NCI-H1930 (cell line): Measurements from ENCODE around the gene SARS2.
"Not testable (repeated sequence)": the region's sequence is repeated elsewhere in the genome, so short reads cannot be mapped to it uniquely, and the experiment has no call there.

ENCODE experiments used
- DNase-seq, 2 experiments: peaks; one replicate each; lab custom pipeline; 2025; lab: John Stamatoyannopoulos, UW

SARS2 gene

DNA sequence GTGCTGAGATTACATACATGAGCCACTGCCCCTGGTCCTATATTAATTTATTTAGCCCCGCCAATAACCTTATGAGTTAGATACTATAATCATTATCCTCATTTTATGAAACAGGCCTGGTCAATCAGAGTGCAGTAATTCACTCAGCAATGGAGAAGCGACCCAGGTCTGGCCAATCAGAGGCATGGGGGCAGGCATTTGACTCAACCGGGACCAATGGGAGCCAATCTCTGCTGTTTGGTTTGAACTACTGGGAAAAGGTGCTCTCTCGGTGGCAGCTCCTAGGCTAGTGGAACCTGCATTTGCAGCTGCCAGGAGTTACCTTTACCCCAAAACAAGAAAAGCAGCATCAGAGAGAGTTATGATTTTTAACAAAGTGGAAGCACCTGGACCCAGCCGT lies 37.7 kb downstream of the SARS2 start:
- no peak for DNase-seq

DNA sequence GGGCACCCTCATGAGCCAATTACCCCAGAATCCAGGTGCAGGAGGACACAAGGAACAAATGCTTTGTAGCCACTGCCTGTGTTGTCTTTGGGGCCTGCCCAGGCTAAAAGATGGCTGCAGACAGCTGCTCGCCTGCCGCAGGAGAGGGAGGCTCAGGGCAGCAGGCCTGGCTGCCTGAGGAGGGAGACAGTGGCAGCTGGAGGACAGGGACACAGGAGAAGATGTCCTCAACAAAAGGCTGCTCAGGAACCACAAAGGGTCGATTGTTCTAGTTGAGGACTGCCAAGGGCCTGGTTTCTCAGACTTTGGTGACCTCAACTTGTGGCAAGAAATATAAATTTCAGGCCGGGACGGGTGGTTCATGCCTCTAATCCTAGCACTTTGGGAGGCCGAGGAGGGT lies 38.8 kb downstream of the SARS2 start:
- no peak for DNase-seq

DNA sequence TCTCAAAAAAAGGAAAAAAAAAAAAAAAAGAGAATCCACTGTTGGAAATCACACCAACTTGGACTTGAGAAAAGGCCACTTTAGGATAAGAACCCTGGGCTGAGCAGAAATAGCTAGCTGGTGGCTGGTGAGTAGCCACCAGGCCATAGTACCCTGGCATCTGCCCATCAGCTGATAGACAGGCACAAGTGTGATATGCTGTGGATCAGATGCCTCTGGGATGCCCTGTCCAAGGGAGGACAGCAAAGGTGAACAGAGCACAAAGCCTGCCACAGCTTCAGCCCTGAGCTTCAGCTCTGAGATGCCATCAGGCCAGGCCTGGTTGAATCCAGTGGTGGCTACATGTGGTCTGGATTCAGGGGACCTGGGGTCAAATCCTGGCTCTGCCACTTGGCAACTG lies 39.9 kb downstream of the SARS2 start:
- no peak for DNase-seq

DNA sequence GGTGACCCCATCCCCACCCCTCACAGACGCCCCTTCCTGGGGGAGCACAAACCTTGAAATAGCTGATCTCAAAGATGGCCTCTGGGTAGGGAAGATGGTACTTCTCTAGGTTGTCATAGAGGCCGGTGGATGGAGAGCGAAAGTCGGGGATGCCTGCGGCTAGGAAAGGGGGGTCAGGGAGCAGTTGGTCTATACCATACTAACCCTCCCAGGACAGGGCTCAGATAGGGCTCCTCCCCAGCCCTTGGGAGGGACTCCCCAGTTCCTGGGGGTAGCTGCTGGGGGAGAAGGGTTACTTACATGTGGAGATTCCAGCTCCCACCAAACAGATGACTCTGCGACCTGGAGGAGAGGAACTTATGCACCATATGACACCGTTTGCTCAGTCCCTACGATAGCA lies 40.8 kb downstream of the SARS2 start:
- DNase-seq = no peak

DNA sequence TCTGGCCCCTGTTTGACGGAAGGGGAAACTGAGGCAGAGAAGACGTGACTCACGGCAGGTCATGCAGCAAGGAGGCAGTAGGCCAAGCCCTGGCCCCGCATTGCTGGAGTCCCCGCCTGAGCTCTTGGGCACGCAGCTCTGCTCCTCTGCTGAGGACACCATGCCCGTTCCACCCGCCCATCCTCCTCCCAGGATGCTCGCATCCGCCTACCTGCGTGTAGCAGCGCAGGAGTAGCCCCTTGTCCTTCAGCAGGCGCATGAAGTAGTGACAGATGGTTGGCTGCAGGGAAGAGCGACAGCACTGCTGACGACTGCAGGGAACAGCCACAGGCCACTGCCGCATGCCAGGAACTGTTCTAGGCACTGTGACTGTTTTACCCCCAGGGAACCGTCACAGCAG lies 41.7 kb downstream of the SARS2 start:
- DNase-seq = no peak

DNA sequence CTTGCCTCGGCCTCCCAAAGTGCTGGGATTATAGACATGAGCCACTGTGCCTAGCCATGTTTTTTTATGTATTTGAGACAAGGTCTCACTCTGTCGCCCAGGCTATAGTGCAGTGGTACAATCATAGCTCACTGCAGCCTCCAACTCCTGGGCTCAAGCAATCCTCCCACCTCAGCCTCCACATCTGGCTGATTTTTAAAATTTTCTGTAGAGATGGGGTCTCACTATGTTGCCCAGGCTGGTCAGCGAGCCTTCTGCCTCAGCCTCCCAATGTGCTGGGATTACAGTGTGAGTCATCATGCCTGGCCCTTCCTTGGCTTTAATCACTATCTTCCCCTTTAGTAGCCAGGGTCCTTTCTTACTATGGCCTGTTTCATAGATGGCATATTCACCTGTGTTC lies 45.9 kb downstream of the SARS2 start:
- not testable (repeated sequence) for DNase-seq

DNA sequence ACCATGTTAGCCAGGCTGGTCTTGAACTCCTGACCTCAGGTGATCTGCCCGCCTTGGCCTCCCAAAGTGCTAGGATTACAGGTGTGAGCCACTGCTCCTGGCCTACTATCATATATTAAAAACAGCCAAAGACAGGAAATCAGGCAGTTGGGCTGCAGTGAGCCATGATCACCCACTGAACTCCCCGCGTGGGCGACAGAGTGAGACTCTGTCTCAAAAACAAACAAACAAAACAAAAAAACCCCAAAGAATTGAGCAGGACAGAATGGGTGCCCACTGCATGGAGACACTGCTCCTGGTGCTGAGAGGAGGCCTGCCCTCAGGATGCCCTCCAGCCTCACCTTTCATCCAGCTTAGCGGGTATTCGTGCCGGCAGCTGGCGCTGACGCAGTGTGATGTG lies 47.3 kb downstream of the SARS2 start:
- DNase-seq = no peak

DNA sequence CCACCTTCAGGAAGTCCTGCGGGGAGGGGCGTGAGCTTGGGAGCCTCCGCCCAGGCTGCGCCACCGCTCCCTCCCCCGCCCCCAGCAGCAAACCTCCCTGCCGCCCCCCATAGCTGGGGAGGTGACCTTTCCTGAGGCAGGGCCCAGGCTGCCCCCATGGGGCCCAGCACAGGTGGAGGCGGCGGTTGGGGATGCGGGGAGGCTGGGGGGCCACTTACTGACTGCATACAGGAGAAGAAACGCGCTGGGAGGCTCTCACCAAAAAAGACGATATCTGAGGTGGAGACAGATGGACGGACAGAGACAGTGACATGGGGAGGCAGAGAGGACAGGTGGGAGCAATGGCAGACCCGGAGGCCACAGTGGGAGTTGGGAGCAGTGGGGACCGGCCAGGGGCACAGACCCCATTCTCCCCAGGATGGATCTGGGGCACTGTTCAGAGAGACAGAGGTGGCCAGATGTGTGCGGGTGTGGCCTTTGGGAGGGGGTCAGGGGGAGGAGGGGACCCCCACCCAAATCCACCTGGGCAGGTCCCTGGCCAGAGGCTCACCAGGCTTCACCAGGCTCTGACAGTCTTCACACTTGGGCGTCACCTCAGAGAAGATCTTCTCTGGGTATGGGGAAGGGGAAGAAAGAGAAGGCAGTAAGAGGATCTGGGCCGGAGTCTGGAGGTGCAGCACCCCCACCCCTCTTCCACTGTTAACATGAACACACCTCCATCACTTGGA lies 49.5 kb downstream of the SARS2 start:
- DNase-seq = no peak

DNA sequence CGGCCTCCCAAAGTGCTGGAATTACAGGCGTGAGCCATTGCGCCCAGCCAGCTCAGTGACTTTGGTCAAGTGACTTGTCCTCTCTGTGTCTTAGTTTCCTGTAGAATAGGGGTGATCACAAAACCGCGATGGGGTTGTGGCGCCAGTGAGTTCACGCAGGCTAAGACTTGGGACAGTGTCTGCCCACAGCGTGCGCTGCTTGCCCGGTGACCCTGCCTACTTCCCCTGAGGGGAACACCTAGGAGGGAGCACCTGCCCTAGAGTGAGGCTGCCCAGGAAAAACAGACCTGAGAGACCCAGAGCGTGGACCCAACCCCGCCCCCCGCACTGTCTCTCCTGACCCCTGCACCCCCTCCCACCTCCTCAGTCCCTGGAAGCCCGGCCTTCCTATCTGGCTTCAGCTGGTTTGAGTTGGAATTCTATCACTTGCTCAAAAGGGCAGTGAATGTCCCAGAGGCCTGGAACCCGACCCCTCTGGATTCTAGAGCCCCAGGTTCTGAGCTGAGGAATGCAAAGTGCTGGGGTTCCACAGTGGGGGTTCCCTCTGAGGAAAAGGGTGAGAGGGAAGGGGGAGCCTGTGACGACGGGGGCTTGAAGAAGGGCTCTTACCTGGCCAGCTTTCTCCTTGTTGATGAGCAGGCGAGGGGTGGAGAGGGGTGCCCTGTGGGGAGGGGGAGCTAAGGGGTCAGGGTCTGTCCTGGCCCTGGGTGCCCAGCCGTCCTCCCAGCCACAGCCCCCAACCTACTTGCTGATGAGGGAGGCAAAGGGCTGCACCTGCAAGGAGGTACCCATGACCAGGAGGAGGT lies 50.3 kb downstream of the SARS2 start:
- DNase-seq = no peak

DNA sequence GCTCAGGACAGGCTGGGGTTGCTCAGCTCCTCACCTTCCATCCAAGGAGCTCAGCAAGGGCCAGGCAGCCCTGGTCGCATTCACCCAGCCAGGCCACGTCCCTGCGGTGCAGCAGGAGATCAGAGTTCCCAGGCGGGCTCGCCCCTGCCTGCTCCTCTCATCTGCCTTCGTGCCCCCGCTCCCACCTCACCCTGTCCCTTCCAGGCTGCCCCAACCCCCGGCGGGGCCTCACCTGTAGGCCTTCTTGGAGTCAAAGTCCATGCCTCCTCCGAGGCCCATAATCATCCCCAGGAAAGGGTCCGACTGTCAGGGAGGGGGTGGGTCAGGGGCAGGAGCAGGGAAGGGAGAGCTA lies 51.2 kb downstream of the SARS2 start:
- no peak for DNase-seq

DNA sequence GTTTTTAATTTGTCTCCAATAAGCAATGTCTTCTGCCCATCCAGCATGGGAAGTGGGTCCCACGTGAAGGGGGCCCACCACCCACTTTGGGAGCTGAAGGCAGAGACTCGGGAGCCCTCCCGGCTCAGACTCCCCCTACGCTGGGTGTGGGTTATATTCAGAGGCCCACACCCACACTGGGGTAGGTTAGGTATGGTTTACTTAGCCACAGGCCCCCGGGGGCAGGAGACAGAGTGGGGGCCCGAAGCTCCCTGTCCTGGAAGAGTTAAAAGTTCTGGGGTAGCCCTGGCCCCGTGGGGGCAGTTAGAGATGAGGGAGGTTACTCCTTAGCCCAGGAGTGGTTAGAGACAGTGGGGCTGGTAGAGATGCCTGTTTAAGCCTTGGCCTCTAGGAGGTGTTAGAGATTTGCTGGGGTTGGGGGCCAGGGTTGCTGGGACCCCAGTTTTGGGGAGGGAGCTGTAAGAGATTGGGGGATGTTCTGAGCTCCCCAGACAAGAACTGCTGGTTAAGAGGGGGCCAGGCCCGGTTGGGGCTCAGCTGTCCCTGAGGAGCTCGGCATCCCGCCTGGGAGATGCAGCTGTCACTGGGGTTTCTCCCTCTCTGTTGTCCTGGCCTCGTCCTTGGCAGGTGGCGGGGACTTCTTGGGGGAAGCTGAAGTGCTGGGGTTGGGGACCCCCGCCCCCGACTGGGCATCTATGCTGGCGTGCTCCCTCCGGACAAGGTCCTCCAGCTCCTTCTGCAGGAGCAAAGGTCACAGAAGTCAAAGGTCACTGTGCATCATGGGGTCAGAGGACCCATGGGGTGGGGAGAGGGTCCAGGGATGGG lies 51.8 kb downstream of the SARS2 start:
- no peak for DNase-seq

DNA sequence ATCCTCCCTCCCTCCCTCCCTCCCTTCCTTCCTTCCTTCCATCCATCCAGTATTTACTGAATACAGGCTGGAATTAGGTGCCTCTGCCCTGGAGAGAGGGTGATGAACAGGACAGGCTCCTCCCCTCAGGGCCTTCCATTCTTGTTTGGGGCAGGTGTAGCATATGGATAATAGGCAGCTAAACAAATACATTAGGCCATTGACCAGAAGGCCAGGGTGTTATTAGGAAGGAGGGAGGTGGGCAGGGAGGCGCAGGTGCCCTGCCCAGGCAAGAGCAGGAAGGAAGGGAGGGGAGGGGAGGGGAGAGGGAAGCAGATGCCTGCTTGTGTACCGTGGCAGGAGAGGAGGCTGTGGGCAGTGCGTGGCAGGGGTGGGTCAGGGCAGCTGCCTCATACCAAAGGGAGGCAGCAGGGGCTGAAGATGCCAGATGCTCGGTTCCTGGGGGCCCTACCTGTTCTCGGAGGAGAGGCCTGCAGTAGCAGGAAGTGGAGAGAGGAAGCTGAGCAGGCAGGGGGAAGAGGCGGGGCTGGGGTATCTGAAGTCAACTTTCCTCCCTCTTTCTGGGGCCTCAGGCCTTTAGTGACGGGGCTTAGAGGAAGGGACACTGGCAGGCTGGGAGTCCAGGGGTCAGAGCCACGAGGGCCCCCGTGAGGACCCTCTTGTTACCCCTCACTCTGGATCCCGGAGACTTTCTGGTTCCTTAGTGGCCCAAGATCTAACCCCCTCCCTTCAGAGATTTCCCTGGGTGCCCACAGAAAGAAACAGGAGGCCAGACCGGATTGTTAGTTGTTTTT lies 52.6 kb downstream of the SARS2 start, which contains the start of gene RINL:
TSS of gene RINL (minus strand) at position 495 of the 794 bp plus-strand sequence. CDS start 1,533 bp downstream, outside the sequence.
- DNase-seq = peak in 1 of 2 experiments; percentile 80

DNA sequence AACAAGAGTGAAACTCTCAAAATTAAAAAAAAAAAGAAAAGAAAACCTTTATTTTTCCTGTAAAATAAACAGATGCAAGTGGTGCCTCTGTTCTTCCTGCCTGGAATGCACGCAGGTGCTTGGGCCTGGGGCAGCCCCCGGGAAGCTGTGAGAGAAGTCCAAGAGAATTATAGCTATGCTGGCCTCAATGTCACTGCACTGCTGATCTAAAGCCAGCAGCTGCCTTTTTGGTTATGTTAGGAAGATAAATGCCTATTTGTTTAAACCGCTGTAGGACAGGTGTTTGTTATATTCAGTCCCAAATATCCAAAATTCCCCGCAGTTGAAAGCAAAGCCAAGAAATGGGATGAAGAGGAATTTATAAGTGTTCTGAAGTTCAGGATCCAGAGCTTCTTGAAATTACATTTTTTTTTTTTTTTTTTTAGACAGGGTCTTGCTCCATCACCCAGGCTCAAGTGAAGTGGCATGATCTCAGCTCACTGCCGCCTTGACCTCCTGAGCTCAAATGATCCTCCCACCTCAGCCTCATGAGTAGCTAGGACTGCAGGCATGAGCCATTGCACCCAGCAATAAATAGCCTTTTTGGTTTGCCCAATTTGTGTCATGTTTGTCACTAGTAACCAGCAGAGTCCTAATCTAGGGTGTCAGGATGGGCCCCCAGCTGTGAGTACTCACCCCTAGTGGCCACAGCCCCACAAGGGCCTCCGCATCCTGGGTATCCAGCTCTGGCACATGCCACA lies 54.7 kb downstream of the SARS2 start:
- no peak for DNase-seq

DNA sequence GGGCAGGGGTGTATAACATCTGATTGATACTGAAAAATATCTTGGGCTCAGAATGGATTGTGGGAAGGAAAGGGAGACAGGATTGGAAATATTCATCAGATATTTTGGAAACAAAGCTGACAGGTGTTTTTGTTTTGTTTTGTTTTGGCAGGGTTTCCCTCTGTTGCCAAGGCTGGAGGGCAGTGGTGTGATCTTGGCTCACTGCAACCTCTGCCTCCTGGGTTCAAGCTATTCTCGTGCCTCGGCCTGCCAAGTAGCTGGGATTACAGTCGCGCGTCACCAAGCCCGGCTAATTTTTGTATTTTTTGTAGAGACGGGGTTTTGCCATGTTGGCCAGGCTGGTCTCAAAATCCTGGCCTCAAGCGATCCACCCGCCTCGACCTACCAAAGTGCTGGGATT lies 57.2 kb downstream of the SARS2 start:
- not testable (repeated sequence) for DNase-seq

DNA sequence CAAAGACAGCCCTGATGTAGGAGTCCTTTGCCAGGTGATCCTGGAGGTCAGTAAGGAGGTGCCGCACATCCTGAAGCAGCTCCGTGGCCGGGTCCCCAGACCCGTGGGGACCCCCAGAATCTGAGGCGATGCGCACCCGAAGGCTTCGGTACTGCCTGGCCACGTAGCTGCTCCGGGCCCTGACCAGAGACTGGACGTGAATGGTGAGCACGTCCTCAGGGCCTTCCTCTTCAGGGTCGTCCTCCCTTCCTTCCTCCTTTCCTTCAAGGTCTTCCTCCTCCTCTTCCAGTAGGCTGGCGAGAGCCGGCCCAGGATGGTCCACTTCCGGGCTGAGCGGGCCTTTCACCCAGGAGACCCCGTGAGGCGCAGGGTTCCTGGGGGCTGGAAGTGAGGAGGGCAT lies 60.0 kb downstream of the SARS2 start:
- DNase-seq = no peak

DNA sequence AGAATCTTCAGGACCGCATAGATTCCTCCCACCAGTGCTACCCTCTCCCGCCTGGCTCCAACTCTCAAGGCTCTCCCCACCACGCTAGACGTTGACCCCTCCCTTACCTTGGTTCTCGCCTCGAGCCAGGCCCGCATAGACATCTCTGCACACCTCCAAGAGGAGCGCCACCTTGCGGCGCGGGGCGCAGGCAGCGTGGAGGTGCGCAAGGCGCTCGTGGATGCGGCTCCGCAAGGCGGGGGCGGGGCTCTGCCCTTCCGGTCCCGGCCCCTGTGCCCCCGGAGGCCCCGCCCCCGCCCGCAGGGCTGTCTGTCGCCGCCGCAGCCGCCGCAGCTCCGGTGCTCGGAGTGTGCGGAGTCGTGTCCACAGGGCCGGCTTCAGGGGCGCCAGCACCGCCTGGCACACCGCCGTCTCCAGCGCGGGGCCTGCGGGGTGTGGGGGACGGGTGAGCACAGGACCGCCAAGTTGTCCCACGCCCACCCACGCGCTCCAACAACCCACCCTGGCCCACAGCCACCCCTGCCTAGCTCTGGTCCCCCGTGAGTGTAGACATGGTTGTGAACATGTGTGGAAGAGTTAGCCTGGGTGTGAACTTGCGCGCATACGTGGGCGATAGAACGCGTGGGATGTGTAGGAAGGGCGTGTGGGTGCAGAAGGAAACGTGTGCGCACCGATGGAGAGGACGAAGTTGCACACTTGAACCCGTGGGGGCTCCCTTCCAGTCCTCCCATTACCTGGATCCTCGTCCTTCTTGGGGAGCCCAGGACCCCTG lies 60.5 kb downstream of the SARS2 start:
- DNase-seq = peak; percentile 85 to 93

DNA sequence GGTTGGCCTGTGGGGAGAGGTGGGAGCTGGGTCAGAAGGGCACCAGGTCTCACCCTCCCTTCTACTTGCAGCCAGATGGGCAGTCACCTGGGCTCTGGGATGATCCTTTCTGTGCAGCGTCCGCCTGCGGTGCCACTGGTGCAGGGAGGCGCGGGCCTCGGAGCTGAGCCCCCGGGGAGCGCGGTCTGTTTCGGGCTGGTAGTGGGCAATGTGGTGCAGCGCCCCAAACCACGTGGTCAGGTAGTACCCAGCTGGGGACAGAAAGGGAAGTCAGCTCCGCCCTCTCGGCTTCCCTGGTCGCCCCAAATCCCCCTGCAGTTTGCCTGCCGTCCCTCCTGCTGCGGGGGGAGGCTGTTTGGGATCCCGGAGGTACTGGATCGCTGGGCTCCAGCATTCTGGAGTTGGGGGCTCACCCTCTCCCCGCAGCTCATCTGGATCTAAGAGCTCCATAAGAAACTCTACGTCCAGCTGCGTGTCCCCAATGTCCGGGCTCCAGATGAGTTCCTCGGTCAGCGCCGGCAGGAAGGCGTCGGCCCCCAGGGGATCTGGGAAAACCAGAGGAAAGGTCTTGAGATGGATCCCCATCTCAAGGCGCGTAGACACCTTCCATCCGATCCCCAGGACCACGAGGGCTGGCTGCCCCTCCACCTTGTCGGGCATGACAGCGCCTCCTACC lies 61.3 kb downstream of the SARS2 start:
- no peak for DNase-seq

DNA sequence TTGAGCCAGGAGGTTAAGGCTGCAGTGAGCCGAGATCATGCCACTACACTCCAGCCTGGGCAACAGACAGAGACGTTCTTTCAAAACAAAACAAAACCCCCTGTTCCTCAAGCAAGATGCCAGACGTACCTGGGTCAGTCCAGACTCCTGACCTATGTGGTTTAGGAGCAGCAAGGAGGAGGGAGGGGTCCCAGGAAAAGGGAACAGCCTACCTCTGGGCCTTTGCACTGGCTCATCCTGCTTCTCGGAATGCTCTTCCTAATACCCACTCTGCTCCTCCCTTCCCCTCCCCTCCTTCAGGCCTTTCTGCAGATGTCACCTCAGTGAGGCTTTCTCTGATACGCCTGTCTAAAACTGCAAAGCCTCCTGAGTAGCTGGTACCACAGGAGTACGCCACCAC lies 62.0 kb downstream of the SARS2 start:
- no peak for DNase-seq

DNA sequence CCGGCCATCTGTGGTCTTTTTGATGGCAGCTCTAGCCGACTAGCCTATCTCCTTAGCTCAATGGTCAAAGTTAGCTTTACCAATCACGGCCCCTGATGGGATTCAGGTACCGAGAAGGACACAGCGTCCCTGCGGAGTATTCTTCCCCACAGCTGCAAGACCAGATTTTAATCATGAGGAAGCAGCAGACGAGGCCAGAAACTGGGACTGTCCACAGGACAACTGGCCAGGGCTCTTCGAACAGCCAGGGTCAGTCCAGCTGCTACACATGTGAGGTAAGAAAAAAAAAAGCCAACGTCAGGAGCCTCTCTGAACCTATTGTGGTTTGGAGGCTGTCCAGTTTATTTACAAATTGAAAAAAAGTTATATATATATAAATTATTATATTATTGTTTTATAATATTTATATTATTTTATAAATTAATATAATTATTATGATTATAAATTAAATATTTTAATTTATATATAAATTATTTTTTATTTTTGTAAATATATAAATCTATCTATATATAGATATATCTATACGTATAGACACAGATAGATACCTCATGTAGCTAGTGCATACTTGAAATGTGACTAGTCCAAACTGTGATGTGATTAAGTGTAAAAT lies 63.3 kb downstream of the SARS2 start:
- no peak for DNase-seq
